Stimulated activated naive B cell treated with anti-CD40 and anti-IgM and Interleukin-4, amounts not matched to agents 10 μg/mL and 1 μg/mL and 100 μg/mL, for 72 hours (primary cell): ENCODE results near the gene MDH1.
"Not testable (repeated sequence)": the region's sequence is repeated elsewhere in the genome, so short reads cannot be mapped to it uniquely, and the experiment has no call there.

ENCODE experiments used
- ATAC-seq, 2 donors: fragments of 150-1000 bp; cut with Tn5 transposase; replicated peaks; 2 replicates each; pipeline ENCODE4 v1.10.0; 2021; ENCODE audit warnings: moderate library complexity in 1 of 2
- DNase-seq: peaks from one replicate; pipeline ENCODE4 v3.0.0; 2021
- H3K27ac Mint-ChIP-seq: one replicate; pipeline ENCODE4 v1.8.0; 2022; ENCODE audit warnings: mild to moderate bottlenecking, mixed read lengths
- H3K27me3 Mint-ChIP-seq, 2 donors: one replicate each; pipeline ENCODE4 v1.8.0; 2022; ENCODE audit warnings: mixed read lengths in 2 of 2
- H3K36me3 Mint-ChIP-seq, 2 donors: one replicate each; pipeline ENCODE4 v1.8.0; 2022; ENCODE audit warnings: mixed read lengths in 2 of 2, mild to moderate bottlenecking in 1 of 2
- H3K4me1 Mint-ChIP-seq, 2 donors: one replicate each; pipeline ENCODE4 v1.8.0; 2022; ENCODE audit warnings: mixed read lengths in 2 of 2, mild to moderate bottlenecking in 1 of 2
- H3K4me3 Mint-ChIP-seq, 2 donors: one replicate each; pipeline ENCODE4 v1.8.0; 2022; ENCODE audit warnings: mild to moderate bottlenecking in 2 of 2, mixed read lengths in 2 of 2, moderate library complexity in 1 of 2
- H3K9me3 Mint-ChIP-seq, 2 donors: one replicate each; pipeline ENCODE4 v1.8.0; 2022; ENCODE audit warnings: mixed read lengths in 2 of 2, mild to moderate bottlenecking in 1 of 2

Gene MDH1

GRCh38 chr2:63573726-63574345 is 14.9 kb upstream of the MDH1 start:
- not testable (repeated sequence) for H3K27ac Mint-ChIP-seq, H3K9me3 Mint-ChIP-seq, H3K4me1 Mint-ChIP-seq, H3K27me3 Mint-ChIP-seq, ATAC-seq, DNase-seq, H3K4me3 Mint-ChIP-seq
- peaks cover 4 to 18% of the 10 kb centered on the region in 2 donors for H3K36me3 Mint-ChIP-seq

GRCh38 chr2:63576546-63576945 is 12.2 kb upstream of the MDH1 start:
- ATAC-seq (no peak), DNase-seq (no peak)
- peaks cover 5% of the 10 kb centered on the region in 2 donors for H3K9me3 Mint-ChIP-seq
- peaks cover 4 to 13% of the 10 kb centered on the region in 2 donors for H3K36me3 Mint-ChIP-seq
- peaks cover 6 to 18% of the 10 kb centered on the region in 2 donors for H3K4me1 Mint-ChIP-seq
- no peak overlapping the region for H3K27ac Mint-ChIP-seq
- H3K27me3 Mint-ChIP-seq, result no peaks in the 10 kb centered on the region
- H3K4me3 Mint-ChIP-seq, result no peak overlapping the region

DNA sequence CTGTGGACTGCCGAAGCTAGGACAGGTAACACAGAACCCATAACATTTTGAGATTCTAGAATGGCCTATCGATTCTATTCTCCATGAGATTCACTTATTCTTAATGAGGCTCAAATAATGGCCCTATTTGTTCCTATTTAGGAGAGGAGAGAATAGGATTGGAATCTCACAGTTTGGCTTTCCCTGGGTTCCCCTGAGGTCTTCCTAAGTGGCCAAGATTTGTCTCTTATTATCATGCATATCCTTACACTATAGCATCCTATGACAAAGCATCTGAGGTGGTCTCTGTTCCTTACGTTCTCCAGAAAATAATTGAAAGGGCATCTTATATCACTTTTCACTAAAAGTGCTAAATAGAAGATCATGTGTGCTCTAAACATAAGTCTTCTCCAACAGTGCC is 10.0 kb upstream of the MDH1 start:
- ATAC-seq, result no peak
- no peak for DNase-seq
- no peak overlapping the region for H3K27ac Mint-ChIP-seq
- peaks cover 3 to 5% of the 10 kb centered on the region in 2 donors for H3K9me3 Mint-ChIP-seq
- peaks cover 4 to 6% of the 10 kb centered on the region in 2 donors for H3K36me3 Mint-ChIP-seq
- H3K27me3 Mint-ChIP-seq, result no peaks in the 10 kb centered on the region
- peaks cover 2 to 20% of the 10 kb centered on the region in 2 donors for H3K4me1 Mint-ChIP-seq
- H3K4me3 Mint-ChIP-seq, result no peak overlapping the region

DNA sequence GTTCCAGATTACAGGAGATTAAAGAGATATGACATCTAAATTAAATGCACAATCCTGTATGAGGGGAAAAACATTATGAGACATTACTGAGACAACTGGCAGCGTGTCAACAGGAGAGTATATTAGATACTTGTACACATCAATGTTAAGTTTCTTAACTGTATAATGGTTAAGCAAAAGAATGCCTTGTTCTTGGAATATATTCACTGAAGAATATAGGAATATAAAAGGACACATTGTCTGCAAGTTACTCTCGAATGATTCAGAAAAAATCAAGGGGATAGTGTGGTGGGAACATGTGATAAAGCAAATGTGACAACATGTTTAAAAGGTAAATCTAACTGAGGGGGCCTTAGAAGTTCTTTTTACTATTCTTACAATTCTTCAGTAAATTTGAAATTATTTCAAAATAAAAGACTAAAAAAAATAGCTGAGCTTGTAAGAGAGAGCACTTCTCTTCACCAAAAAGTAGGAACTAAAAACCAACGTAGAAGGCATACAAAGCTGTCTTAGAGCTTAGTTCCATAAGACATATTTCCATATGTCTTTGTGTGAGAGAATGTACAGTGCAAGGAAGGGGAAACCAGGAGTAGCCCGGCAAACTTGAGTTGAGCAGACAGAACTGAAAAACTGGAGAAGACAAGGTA is 8.0 kb upstream of the MDH1 start:
- Mint-ChIP-seq H3K4me1 (peaks cover 2 to 20% of the 10 kb centered on the region in 2 donors), H3K27ac (no peak overlapping the region), H3K36me3 (no peaks in the 10 kb centered on the region), H3K27me3 (no peaks in the 10 kb centered on the region), H3K9me3 (no peaks in the 10 kb centered on the region), H3K4me3 (no peak overlapping the region)
- DNase-seq (no peak), ATAC-seq (no peak)

GRCh38 chr2:63581298-63581961 is 7.3 kb upstream of the MDH1 start:
- Mint-ChIP-seq H3K4me1 (peaks cover 2 to 20% of the 10 kb centered on the region in 2 donors), H3K9me3 (no peaks in the 10 kb centered on the region), H3K27me3 (no peaks in the 10 kb centered on the region), H3K4me3 (no peak overlapping the region), H3K27ac (no peak overlapping the region), H3K36me3 (no peaks in the 10 kb centered on the region)
- no peak for ATAC-seq
- DNase-seq, result no peak

DNA sequence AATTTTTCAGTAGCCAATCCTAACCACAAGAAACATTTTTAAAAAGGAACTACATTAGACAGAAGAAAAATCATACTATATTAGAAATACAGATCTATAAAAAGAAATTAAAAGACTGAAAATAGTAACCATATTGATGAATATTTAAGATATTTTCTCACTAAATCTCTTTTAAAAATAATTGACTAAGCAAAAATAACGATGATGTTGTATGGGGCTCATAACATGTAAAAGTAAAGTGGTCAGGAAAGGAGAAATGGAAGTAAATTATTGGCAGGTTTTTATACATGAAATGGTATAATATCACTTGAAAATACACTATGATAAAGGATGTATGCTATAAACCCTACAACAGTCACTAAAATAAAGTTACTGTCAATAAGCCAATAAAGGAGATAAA is 5.9 kb upstream of the MDH1 start:
- no peak overlapping the region for H3K4me3 Mint-ChIP-seq
- ATAC-seq (no peak), DNase-seq (no peak)
- no peaks in the 10 kb centered on the region for H3K9me3 Mint-ChIP-seq
- no peaks in the 10 kb centered on the region for H3K36me3 Mint-ChIP-seq
- peaks cover 7 to 33% of the 10 kb centered on the region in 2 donors for H3K4me1 Mint-ChIP-seq
- peak overlapping the region; percentile 6 for H3K27ac Mint-ChIP-seq
- no peaks in the 10 kb centered on the region for H3K27me3 Mint-ChIP-seq

- H3K9me3 Mint-ChIP-seq, result no peaks in the 10 kb centered on the region
- no peaks in the 10 kb centered on the region for H3K27me3 Mint-ChIP-seq
- H3K4me3 Mint-ChIP-seq, result peak overlapping the region; percentile 95 to 97
- ATAC-seq (peak in 1 of 2 donors; percentile 0), DNase-seq (no peak)
- H3K36me3 Mint-ChIP-seq, result peaks cover under 1 to 4% of the 10 kb centered on the region in 2 donors
- peak overlapping the region; percentile 93 for H3K27ac Mint-ChIP-seq
- peaks cover 16 to 27% of the 10 kb centered on the region in 2 donors for H3K4me1 Mint-ChIP-seq
Measured at GRCh38 chr2:63587814-63588384, 864 bp upstream of the MDH1 start.

DNA sequence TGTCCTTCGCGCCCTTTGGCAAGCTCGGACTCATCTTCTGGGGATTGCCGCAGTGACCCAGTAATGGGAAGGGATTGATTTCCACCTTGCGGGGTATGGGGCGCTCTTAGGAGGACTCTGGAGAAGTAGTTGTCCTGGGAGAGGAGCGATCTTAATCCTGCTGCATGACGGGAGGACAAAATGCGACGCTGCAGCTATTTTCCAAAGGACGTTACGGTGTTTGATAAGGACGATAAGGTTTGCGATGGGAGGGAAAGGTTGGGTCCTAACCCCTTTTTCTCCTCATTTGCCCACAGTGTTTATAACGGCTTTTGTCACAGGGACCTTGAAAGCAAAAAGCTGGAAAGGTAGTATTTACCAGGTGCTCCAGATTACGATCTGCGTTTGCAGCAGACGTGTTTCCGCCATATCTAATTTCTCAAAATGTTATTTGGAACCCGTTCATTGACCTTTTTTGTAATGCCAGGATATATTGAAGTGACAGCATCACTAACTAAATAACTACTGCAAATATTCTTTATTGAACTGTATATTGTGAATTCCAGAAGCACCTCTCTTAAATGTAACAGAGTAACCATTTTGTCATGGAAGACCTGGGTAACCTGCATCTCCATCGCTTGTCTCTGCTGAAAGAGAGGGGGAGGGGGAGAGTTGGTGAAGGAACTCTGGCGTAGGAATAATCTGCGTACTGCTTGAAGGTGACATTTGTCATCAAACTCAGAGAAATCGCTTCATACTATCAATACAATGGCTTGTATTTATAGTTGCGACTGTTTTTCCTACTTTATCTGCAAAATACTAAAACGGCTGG is 590 bp downstream of the MDH1 start:
- DNase-seq, result no peak
- Mint-ChIP-seq H3K36me3 (peaks cover 6 to 14% of the 10 kb centered on the region in 2 donors), H3K9me3 (no peaks in the 10 kb centered on the region), H3K27me3 (no peaks in the 10 kb centered on the region), H3K4me1 (peaks cover 18 to 37% of the 10 kb centered on the region in 2 donors), H3K27ac (peak overlapping the region; percentile 93), H3K4me3 (peak overlapping the region; percentile 95 to 97)
- ATAC-seq, result peak; percentile 1 to 2

DNA sequence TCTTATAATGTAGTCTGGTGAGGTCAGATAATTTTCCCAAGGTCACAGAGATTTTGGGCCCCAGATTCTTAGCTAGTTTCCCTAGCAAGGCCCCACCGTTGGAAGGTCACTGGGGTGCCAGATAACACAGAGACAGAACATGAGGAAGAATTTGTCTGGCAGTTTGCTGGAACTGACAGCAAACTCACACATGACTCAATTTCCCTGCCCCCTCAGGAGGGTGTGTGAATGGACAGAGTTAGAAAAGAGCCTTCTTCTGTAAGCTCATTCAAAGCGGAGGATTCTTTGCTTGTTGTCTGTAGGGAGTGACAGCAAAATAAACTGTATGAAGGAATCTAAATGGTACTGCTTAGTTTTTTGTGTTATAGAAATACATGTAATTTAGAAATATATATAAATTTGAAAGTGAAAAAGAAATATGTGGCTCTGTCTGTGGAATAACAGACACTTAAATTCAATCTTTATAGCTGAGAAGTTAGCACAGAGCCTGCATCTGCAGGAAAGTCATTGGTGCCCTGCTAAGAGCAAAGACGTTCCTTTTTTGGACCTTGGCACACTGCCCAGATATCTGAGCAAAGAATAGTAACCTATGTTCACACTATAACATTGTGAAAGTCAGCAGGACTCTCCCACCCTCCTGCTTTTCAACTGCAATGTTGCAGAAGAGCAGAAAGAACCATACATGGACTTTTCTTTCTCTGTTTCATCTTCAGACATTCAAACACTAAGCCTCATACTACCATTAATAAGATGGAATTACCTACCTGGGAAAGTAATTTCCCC is 2.1 kb downstream of the MDH1 start:
- ATAC-seq, result no peak
- H3K9me3 Mint-ChIP-seq, result no peaks in the 10 kb centered on the region
- peaks cover 6 to 18% of the 10 kb centered on the region in 2 donors for H3K36me3 Mint-ChIP-seq
- peaks cover 18 to 41% of the 10 kb centered on the region in 2 donors for H3K4me1 Mint-ChIP-seq
- H3K27me3 Mint-ChIP-seq, result no peaks in the 10 kb centered on the region
- DNase-seq, result no peak
- peak overlapping the region in 1 of 2 donors; percentile 10 for H3K4me3 Mint-ChIP-seq
- no peak overlapping the region for H3K27ac Mint-ChIP-seq

DNA sequence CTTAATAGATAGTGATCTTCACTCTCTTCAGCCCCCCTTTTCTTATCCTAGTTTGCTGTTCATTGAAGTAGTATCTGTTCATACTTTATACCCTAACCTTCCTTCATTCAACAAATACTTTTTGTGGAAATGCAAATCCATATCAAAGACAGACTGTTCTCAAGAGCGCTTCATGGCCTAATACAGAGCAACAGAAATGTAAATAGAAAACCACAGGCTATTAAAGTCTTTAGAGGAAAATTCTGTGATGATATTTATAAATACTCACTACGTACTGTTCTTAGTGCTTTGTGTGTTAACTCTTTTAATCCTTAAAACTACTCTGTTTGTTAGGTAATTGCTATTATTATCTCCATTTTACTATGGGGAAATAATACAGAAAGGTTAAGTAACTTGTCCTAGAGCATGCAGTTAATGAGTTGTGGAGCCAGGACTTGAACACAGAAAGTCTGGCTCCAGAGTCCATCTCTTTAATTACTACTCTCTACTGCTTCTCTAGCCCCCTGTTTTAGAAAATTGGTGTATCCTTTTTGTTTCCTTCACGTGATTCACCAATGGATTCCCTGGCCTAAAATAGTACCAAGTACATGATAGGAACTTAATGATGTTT is 2.9 kb downstream of the MDH1 start:
- no peaks in the 10 kb centered on the region for H3K27me3 Mint-ChIP-seq
- H3K4me1 Mint-ChIP-seq, result peaks cover 20 to 39% of the 10 kb centered on the region in 2 donors
- H3K36me3 Mint-ChIP-seq, result peaks cover 11 to 22% of the 10 kb centered on the region in 2 donors
- DNase-seq, result no peak
- no peak overlapping the region for H3K4me3 Mint-ChIP-seq
- ATAC-seq, result no peak
- no peaks in the 10 kb centered on the region for H3K9me3 Mint-ChIP-seq
- no peak overlapping the region for H3K27ac Mint-ChIP-seq

DNA sequence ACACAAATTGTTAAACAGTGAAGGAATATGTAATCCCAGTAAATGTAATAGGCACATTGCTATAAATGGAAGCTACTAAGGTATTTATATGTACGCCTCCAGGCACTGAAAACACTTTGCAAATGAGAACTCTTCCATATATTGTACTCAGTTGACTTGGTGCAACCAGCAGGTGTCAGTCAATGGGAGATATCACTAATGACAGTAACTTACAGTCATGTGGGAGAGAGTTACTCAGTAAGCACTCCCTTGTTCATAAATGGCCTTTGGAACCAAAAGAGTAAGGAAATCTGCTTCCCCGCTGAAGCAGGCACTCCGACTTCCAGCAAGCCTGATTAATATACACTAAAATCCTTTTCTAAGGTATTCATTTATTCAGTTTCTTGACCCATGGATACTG is 5.9 kb downstream of the MDH1 start:
- DNase-seq (no peak), ATAC-seq (no peak)
- Mint-ChIP-seq H3K4me1 (peaks cover 12 to 24% of the 10 kb centered on the region in 2 donors), H3K27ac (no peak overlapping the region), H3K27me3 (no peaks in the 10 kb centered on the region), H3K36me3 (peaks cover 11 to 22% of the 10 kb centered on the region in 2 donors), H3K9me3 (no peaks in the 10 kb centered on the region), H3K4me3 (no peak overlapping the region)

DNA sequence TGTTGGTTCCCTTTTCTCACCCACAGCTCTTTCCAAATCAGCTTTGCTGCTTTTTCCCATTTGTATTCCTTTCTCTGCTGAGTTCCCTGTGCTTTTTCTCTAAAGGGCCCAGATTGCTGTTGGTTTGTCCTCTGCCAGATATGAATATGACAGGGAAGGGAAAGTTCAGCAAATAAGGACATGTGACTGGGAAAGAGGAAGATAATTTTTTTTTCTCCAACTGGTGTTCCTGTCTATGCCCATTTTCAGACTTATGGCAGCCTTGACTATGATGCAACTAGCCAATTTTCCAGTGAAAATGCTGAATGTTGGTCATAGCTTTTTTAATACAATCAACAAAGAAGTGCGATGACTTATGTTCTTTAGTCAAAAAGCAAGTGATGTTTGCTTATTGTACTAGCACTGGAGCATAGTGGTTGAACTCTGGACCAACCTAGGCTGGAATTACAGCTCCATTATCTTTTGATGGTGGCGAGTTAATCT is 7.7 kb downstream of the MDH1 start:
- Mint-ChIP-seq H3K9me3 (no peaks in the 10 kb centered on the region), H3K27ac (no peak overlapping the region), H3K36me3 (peaks cover 19 to 28% of the 10 kb centered on the region in 2 donors), H3K27me3 (no peaks in the 10 kb centered on the region), H3K4me1 (peaks cover 6 to 14% of the 10 kb centered on the region in 2 donors), H3K4me3 (no peak overlapping the region)
- ATAC-seq (no peak), DNase-seq (no peak)

- Mint-ChIP-seq H3K9me3 (no peaks in the 10 kb centered on the region), H3K27me3 (no peaks in the 10 kb centered on the region), H3K4me3 (no peak overlapping the region), H3K27ac (no peak overlapping the region), H3K4me1 (peaks cover 3 to 5% of the 10 kb centered on the region in 2 donors), H3K36me3 (peaks cover 22 to 32% of the 10 kb centered on the region in 2 donors)
- ATAC-seq (no peak), DNase-seq (no peak)
Measured at GRCh38 chr2:63598981-63599380, 10.2 kb downstream of the MDH1 start.
